PFSK-1 (cell line): ENCODE data around the gene GPR108.

Experiments
- FOXP2 ChIP-seq: optimal IDR thresholded peaks from 2 replicates; pipeline ENCODE3; 2011; ENCODE audit warnings: borderline replicate concordance, control low read depth, inconsistent platforms; ENCODE audit not compliant: insufficient read depth; ENCODE audit errors: extremely low read length, extremely low read depth
- POLR2AphosphoS5 ChIP-seq: IDR thresholded peaks from 2 replicates; pipeline ENCODE4 v1.6.1; 2012; ENCODE audit warnings: low read depth, mild to moderate bottlenecking, control low read depth, low read length, moderate library complexity
- REST ChIP-seq, 2 experiments: IDR thresholded peaks; 2 replicates each; pipeline versions ENCODE4 v1.6.1 to v1.8.0; 2011 to 2012; ENCODE audit warnings: low read depth in 2 of 2, low read length in 2 of 2, control low read depth in 1 of 2, inconsistent platforms in 1 of 2, mild to moderate bottlenecking in 1 of 2, moderate library complexity in 1 of 2; ENCODE audit not compliant: insufficient read depth in 1 of 2
- SIN3A ChIP-seq: IDR thresholded peaks from 2 replicates; pipeline ENCODE4 v1.6.1; 2012; ENCODE audit warnings: mild to moderate bottlenecking, low read length, moderate library complexity, borderline replicate concordance; ENCODE audit not compliant: insufficient read depth
- TAF1 ChIP-seq: IDR thresholded peaks from 2 replicates; pipeline ENCODE4 v1.6.1; 2012; ENCODE audit warnings: low read length, control low read depth, borderline replicate concordance; ENCODE audit not compliant: insufficient read depth

Gene GPR108

GRCh38 chr19:6769006-6769619 is 31.7 kb upstream of the GPR108 start:
- no peak for TF ChIP-seq REST (IDR thresholded peaks at IDR 0.05; ENCODE audit: insufficient read depth in 1 of 2, low read depth in 2 of 2, low read length in 2 of 2)
- no peak for TF ChIP-seq SIN3A
- TF ChIP-seq TAF1 = no peak
- no peak for TF ChIP-seq FOXP2
- TF ChIP-seq POLR2AphosphoS5 = no peak

DNA sequence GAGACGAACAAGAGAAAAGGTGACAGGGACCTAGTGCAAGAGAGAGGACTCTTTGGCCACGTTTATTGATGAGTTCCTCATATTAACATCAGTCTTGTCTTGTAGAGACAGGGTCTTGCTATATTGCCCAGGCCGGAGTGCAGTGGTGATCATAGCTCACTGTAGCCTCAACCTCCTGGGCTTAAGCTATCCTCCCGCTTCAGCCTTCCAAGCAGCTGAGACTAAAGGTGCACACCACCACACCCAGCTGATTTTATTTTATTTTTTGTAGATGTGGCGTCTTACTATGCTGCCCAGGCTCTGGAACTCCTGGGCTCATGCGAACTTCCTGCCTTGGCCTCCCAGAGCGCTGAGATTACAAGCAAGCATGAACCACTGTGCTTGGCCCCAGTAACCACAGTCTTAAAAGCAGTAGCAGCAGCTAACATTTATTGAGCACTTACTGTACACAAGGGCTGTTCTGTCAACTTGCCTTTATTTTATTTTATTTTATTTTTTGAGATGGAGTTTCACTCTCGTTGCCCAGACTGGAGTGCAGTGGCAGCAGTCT is 30.9 kb upstream of the GPR108 start:
- TF ChIP-seq SIN3A (no peak), REST (IDR thresholded peaks at IDR 0.05; ENCODE audit: insufficient read depth in 1 of 2, low read depth in 2 of 2, low read length in 2 of 2) (no peak), TAF1 (no peak), POLR2AphosphoS5 (no peak), FOXP2 (no peak)

DNA sequence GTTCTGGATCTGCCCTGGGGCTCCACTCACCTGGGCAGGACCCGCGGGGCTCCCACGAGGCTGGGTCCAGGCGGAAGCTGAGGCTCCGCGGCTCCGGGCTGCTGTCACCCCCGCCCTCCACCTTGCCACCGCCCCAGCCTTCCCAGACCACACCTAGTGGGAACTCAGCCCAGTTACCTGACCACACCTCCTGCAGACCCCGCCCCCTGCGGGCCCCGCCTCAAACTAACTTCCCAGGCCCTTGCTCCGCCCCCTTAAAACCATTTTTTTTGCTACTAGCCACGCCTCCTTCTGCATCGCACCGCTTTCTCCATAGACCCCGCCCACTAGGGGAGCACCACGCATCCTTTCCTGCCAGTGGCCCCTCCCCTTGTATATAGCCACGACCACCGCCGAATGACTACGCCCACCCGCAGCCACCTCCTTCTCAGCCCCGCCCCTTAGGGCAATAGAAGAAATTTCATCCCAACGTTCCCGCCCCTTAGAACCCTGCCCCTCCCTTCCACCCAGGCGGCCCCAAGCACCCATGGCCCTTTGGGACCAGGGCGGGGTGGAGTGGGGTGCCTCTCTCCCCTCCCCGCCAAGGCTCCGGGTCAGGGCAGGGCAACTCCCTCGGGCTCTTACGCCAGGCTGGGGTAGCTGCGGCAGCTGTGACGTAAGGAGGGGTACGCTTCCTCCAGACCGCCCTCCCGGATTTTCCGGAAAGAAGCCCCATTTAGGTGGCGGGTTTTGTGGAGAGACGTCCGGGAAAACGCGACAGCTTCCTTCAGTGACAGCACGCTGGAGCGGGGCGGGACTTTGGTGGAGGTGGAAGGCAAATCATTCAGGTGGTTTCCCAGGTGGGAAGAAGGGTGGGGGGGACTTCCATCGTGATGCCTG is 30.2 kb upstream of the GPR108 start, which contains the start of gene SH2D3A:
TSS of gene SH2D3A (minus strand) at position 79 of the 879 bp plus-strand sequence. CDS start 3,687 bp downstream, outside the sequence.
- TF ChIP-seq SIN3A (no peak), POLR2AphosphoS5 (no peak), FOXP2 (no peak), REST (IDR thresholded peaks at IDR 0.05; ENCODE audit: insufficient read depth in 1 of 2, low read depth in 2 of 2, low read length in 2 of 2) (no peak), TAF1 (no peak)

DNA sequence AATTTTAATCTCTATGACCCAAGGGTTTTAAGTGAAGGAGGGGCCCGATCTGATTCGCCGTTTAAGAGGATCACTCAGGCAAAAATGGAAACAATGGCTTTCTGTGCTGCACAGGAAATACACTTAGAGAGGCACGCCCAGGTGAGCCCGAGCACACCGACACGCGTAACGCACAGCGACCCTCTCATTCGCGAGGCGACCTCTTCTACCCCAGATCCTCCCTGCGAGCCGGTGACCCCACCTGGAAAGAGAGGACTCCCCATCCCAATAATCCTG is 29.6 kb upstream of the GPR108 start:
- TF ChIP-seq POLR2AphosphoS5 (no peak), TAF1 (no peak), FOXP2 (no peak), SIN3A (no peak), REST (IDR thresholded peaks at IDR 0.05; ENCODE audit: insufficient read depth in 1 of 2, low read depth in 2 of 2, low read length in 2 of 2) (no peak)
